Measurements from ENCODE around the gene TEX48. TPM values are rescaled to one million over a fixed set of nuclear protein-coding genes. Genes with fewer than 3 reads are reported as not detected.

The TEX48 gene
- polyA plus RNA-seq, 1 of the 3 experiments (the other 2 are of a cell fraction) = 0.46 TPM

GRCh38 chr9:114696814-114697544, 15.0 kb upstream of the TEX48 start (continued):
- no peak for TF ChIP-seq REST (IDR thresholded peaks at IDR 0.05; ENCODE audit: low read depth, low read length)

- H4K20me1 ChIP-seq (ENCODE audit: insufficient read depth) = no peaks in the 10 kb centered on the region
- no peaks in the 10 kb centered on the region for H3K9me3 ChIP-seq
- no peak overlapping the region for H3K27ac ChIP-seq (ENCODE audit: low read depth in 2 of 2, low read length in 1 of 2)
- no peak overlapping the region for H3K4me2 ChIP-seq
- CTCF ChIA-PET = interaction anchor here (0.9 to 1.3 kb wide), 2 partner anchors 14 to 59 kb away, joined by 3 read pairs; partner anchors contain the start of gene TEX48
- peaks cover 28% of the 10 kb centered on the region for H3F3A ChIP-seq (replicated peaks; ENCODE audit: insufficient read depth)
- H3K9me2 ChIP-seq = no peaks in the 10 kb centered on the region
- DNase-seq = no peak
- no peak overlapping the region for H3K4me3 ChIP-seq (ENCODE audit: low read depth in 2 of 2, low read length in 1 of 2)
- no peaks in the 10 kb centered on the region for H3K79me2 ChIP-seq (ENCODE audit: insufficient read depth)
- peaks cover 0 to 44% of the 10 kb centered on the region in 2 experiments for H3K4me1 ChIP-seq (ENCODE audit: control insufficient read depth in 1 of 2, insufficient read depth in 2 of 2, low read depth in 1 of 2, low read length in 1 of 2)
- H3K36me3 ChIP-seq (replicated peaks in 1 of 2; ENCODE audit: control insufficient read depth in 1 of 2, insufficient read depth in 2 of 2, low read length in 1 of 2) = no peaks in the 10 kb centered on the region
- no peak overlapping the region for H3K9ac ChIP-seq
- H3K27me3 ChIP-seq (ENCODE audit: insufficient read depth) = no peaks in the 10 kb centered on the region
- H2AFZ ChIP-seq (ENCODE audit: low read depth) = no peak overlapping the region
- 98% methylated on average over 2 of the region's 2 CpGs for WGBS (ENCODE audit: low lambda C conversion rate)
- POLR2A ChIA-PET = no interaction called here
- TF ChIP-seq SIN3A (IDR thresholded peaks at IDR 0.05; ENCODE audit: borderline replicate concordance, low read depth, low read length) (no peak), TAF1 (IDR thresholded peaks at IDR 0.05; ENCODE audit: borderline replicate concordance, low read depth, low read length) (no peak), FOSL2 (IDR thresholded peaks at IDR 0.05; ENCODE audit: borderline replicate concordance, low read depth) (no peak), ELF1 (IDR thresholded peaks at IDR 0.05) (no peak), GATA2 (CRISPR knock-in tag; IDR thresholded peaks at IDR 0.05) (no peak), MAX (IDR thresholded peaks at IDR 0.05; ENCODE audit: low read depth) (no peak), MEF2A (IDR thresholded peaks at IDR 0.05; ENCODE audit: borderline replicate concordance, low read depth) (no peak), TEAD4 (IDR thresholded peaks at IDR 0.05; ENCODE audit: borderline replicate concordance, insufficient read depth) (no peak), CHD2 (IDR thresholded peaks at IDR 0.05; ENCODE audit: low read length, partially characterized antibody) (no peak), RAD21 (IDR thresholded peaks at IDR 0.05; ENCODE audit: low read length) (no peak), TCF12 (IDR thresholded peaks at IDR 0.05) (no peak), JUND (IDR thresholded peaks at IDR 0.05) (no peak), RCOR1 (IDR thresholded peaks at IDR 0.05; ENCODE audit: low read length) (no peak), ZBTB33 (IDR thresholded peaks at IDR 0.05; ENCODE audit: borderline replicate concordance, low read depth) (no peak), EP300 (IDR thresholded peaks at IDR 0.05; ENCODE audit: borderline replicate concordance in 1 of 2, low read depth in 1 of 2, low read length in 1 of 2) (no peak), NRF1 (IDR thresholded peaks at IDR 0.05; ENCODE audit: low read depth, low read length) (no peak), IRF3 (IDR thresholded peaks at IDR 0.05; ENCODE audit: low read depth, low read length) (no peak), REST (IDR thresholded peaks at IDR 0.05; ENCODE audit: low read depth, low read length) (no peak), RFX5 (IDR thresholded peaks at IDR 0.05; ENCODE audit: low read length) (no peak)
These were observed 14.0 kb upstream of the TEX48 start for GRCh38 chr9:114695948-114696347.
